ENCODE data around the gene PKLR.

DNA sequence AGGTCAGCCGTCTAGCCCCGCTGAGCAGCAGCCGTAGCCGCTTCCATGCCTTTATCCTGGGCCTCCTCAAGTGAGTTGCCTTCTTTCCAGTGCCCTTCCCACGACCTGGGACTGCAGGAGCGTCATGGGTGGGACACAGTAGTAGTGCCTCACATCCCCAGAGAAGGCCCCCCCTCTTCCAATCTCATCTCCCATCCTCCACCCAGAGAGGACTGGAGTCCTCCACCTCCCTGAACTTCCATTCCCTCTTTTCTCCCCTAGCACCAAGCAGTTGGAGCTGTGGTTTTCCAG, 24.3 kb upstream of the PKLR start:
- no peak for TF ChIP-seq POLR2A (IDR thresholded peaks at IDR 0.05)
- TF ChIP-seq, protein P1, sequence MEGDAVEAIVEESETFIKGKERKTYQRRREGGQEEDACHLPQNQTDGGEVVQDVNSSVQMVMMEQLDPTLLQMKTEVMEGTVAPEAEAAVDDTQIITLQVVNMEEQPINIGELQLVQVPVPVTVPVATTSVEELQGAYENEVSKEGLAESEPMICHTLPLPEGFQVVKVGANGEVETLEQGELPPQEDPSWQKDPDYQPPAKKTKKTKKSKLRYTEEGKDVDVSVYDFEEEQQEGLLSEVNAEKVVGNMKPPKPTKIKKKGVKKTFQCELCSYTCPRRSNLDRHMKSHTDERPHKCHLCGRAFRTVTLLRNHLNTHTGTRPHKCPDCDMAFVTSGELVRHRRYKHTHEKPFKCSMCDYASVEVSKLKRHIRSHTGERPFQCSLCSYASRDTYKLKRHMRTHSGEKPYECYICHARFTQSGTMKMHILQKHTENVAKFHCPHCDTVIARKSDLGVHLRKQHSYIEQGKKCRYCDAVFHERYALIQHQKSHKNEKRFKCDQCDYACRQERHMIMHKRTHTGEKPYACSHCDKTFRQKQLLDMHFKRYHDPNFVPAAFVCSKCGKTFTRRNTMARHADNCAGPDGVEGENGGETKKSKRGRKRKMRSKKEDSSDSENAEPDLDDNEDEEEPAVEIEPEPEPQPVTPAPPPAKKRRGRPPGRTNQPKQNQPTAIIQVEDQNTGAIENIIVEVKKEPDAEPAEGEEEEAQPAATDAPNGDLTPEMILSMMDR (IDR thresholded peaks at IDR 0.05) = no peak
